ENCODE results near the gene LDLRAD4. TPM values are rescaled to one million over a fixed set of nuclear protein-coding genes. Genes with fewer than 3 reads are reported as not detected.

Gene LDLRAD4
- polyA plus RNA-seq, 1 of the 3 experiments (the other 2 are of a cell fraction): 0.16 TPM

DNA sequence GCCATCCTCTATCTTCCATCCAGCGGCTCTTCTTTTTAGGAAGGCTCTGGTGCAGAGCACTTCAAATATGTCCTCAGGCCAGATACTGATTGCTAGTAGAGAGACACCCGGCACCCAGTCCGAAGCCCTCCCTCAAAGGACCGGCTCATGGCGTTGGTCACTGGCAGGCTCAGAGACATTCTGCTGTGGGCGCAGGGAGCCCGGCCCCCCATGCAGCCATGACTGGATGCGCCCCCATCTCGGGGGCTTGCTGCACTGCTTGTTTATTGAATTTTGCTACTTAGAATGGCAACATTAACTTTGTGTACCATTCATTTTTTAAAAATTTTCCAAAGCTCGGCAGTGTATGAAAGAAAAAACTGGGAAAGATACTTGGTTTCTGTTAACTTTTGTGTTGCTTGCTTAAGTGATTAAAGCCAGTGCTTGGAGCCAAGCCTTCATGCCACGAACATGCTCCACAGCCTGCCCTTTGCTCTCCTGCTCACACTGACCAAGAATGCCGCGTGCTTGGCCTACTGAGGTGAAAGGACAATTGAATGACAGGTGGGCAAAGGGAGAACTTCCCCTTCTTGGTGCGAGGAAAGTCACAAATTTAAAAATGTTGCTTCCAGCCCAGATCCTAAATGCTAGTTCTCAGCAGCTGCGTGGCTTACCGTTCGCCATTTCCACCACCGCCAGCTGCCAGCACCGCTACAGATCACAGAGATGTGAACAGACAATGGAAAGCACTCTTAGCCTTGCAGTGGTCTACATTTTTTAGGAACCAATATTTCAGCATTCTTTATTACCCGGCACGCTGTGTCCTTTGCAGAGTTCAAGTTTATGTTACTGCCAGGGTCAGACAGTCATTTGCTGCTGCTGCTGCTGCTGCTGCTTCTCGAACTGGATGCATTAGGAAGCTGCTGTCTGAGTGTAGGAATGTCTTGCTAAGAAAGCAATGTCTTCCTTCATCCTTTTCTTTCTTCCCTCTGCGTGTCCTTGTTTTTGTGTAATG lies 431.1 kb downstream of the LDLRAD4 start:
- H3K4me2 ChIP-seq: no peak overlapping the region
- H3K36me3 ChIP-seq (replicated peaks in 1 of 2; ENCODE audit: control insufficient read depth in 1 of 2, insufficient read depth in 2 of 2, low read length in 1 of 2): no peaks in the 10 kb centered on the region
- DNase-seq: no peak
- H3K9me3 ChIP-seq: no peaks in the 10 kb centered on the region
- TF ChIP-seq FOXM1 (IDR thresholded peaks at IDR 0.05; ENCODE audit: low read depth) (no peak), RCOR1 (IDR thresholded peaks at IDR 0.05; ENCODE audit: low read length) (no peak), NFIC (IDR thresholded peaks at IDR 0.05; ENCODE audit: borderline replicate concordance) (no peak), GABPA (IDR thresholded peaks at IDR 0.05; ENCODE audit: low read depth) (no peak), EZH2phosphoT487 (IDR thresholded peaks at IDR 0.05; ENCODE audit: borderline replicate concordance, low read depth) (no peak), EP300 (IDR thresholded peaks at IDR 0.05; ENCODE audit: borderline replicate concordance in 1 of 2, low read depth in 1 of 2, low read length in 1 of 2) (no peak), NRF1 (IDR thresholded peaks at IDR 0.05; ENCODE audit: low read depth, low read length) (no peak), SIN3A (IDR thresholded peaks at IDR 0.05; ENCODE audit: borderline replicate concordance, low read depth, low read length) (no peak), YY1 (IDR thresholded peaks at IDR 0.05; ENCODE audit: low read depth) (no peak), FOXJ3 (CRISPR knock-in tag; IDR thresholded peaks at IDR 0.05) (no peak), CHD2 (IDR thresholded peaks at IDR 0.05; ENCODE audit: low read length, partially characterized antibody) (no peak), JUND (IDR thresholded peaks at IDR 0.05) (no peak), TEAD4 (IDR thresholded peaks at IDR 0.05; ENCODE audit: borderline replicate concordance, insufficient read depth) (no peak), RXRA (IDR thresholded peaks at IDR 0.05; ENCODE audit: borderline replicate concordance, low read depth) (no peak)
- TF ChIP-seq, protein P1, sequence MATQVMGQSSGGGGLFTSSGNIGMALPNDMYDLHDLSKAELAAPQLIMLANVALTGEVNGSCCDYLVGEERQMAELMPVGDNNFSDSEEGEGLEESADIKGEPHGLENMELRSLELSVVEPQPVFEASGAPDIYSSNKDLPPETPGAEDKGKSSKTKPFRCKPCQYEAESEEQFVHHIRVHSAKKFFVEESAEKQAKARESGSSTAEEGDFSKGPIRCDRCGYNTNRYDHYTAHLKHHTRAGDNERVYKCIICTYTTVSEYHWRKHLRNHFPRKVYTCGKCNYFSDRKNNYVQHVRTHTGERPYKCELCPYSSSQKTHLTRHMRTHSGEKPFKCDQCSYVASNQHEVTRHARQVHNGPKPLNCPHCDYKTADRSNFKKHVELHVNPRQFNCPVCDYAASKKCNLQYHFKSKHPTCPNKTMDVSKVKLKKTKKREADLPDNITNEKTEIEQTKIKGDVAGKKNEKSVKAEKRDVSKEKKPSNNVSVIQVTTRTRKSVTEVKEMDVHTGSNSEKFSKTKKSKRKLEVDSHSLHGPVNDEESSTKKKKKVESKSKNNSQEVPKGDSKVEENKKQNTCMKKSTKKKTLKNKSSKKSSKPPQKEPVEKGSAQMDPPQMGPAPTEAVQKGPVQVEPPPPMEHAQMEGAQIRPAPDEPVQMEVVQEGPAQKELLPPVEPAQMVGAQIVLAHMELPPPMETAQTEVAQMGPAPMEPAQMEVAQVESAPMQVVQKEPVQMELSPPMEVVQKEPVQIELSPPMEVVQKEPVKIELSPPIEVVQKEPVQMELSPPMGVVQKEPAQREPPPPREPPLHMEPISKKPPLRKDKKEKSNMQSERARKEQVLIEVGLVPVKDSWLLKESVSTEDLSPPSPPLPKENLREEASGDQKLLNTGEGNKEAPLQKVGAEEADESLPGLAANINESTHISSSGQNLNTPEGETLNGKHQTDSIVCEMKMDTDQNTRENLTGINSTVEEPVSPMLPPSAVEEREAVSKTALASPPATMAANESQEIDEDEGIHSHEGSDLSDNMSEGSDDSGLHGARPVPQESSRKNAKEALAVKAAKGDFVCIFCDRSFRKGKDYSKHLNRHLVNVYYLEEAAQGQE (IDR thresholded peaks at IDR 0.05; ENCODE audit: low read depth, low read length): no peak
- TF ChIP-seq, protein P2, sequence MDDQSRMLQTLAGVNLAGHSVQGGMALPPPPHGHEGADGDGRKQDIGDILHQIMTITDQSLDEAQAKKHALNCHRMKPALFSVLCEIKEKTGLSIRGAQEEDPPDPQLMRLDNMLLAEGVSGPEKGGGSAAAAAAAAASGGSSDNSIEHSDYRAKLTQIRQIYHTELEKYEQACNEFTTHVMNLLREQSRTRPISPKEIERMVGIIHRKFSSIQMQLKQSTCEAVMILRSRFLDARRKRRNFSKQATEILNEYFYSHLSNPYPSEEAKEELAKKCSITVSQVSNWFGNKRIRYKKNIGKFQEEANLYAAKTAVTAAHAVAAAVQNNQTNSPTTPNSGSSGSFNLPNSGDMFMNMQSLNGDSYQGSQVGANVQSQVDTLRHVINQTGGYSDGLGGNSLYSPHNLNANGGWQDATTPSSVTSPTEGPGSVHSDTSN (IDR thresholded peaks at IDR 0.05): no peak
- TF ChIP-seq, protein P3, sequence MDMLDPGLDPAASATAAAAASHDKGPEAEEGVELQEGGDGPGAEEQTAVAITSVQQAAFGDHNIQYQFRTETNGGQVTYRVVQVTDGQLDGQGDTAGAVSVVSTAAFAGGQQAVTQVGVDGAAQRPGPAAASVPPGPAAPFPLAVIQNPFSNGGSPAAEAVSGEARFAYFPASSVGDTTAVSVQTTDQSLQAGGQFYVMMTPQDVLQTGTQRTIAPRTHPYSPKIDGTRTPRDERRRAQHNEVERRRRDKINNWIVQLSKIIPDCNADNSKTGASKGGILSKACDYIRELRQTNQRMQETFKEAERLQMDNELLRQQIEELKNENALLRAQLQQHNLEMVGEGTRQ (IDR thresholded peaks at IDR 0.05; ENCODE audit: borderline replicate concordance, low read depth, low read length): no peak
- TF ChIP-seq, protein P4, sequence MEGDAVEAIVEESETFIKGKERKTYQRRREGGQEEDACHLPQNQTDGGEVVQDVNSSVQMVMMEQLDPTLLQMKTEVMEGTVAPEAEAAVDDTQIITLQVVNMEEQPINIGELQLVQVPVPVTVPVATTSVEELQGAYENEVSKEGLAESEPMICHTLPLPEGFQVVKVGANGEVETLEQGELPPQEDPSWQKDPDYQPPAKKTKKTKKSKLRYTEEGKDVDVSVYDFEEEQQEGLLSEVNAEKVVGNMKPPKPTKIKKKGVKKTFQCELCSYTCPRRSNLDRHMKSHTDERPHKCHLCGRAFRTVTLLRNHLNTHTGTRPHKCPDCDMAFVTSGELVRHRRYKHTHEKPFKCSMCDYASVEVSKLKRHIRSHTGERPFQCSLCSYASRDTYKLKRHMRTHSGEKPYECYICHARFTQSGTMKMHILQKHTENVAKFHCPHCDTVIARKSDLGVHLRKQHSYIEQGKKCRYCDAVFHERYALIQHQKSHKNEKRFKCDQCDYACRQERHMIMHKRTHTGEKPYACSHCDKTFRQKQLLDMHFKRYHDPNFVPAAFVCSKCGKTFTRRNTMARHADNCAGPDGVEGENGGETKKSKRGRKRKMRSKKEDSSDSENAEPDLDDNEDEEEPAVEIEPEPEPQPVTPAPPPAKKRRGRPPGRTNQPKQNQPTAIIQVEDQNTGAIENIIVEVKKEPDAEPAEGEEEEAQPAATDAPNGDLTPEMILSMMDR (IDR thresholded peaks at IDR 0.05): no peak
- TF ChIP-seq, protein P5, sequence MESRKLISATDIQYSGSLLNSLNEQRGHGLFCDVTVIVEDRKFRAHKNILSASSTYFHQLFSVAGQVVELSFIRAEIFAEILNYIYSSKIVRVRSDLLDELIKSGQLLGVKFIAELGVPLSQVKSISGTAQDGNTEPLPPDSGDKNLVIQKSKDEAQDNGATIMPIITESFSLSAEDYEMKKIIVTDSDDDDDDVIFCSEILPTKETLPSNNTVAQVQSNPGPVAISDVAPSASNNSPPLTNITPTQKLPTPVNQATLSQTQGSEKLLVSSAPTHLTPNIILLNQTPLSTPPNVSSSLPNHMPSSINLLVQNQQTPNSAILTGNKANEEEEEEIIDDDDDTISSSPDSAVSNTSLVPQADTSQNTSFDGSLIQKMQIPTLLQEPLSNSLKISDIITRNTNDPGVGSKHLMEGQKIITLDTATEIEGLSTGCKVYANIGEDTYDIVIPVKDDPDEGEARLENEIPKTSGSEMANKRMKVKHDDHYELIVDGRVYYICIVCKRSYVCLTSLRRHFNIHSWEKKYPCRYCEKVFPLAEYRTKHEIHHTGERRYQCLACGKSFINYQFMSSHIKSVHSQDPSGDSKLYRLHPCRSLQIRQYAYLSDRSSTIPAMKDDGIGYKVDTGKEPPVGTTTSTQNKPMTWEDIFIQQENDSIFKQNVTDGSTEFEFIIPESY (IDR thresholded peaks at IDR 0.05; ENCODE audit: borderline replicate concordance, low read depth): no peak
- no peaks in the 10 kb centered on the region for H3K27me3 ChIP-seq (ENCODE audit: insufficient read depth)
- no peaks in the 10 kb centered on the region for H4K20me1 ChIP-seq (ENCODE audit: insufficient read depth)
- 81% methylated on average over 18 of the region's 23 CpGs for WGBS (ENCODE audit: low lambda C conversion rate)
- ChIA-PET CTCF (interaction anchor here (1.0 kb wide), 1 partner anchor 91 kb away, joined by 3 read pairs; no protein-coding TSS in a partner anchor), POLR2A (no interaction called here)
- peaks cover 0 to 6% of the 10 kb centered on the region in 2 experiments; a peak in 1 of 4 replicates for H3K4me1 ChIP-seq (ENCODE audit: control insufficient read depth in 1 of 2, insufficient read depth in 2 of 2, low read depth in 1 of 2, low read length in 1 of 2)
- no peak overlapping the region for H3K4me3 ChIP-seq (ENCODE audit: low read depth in 2 of 2, low read length in 1 of 2)
- no peaks in the 10 kb centered on the region for H3K79me2 ChIP-seq (ENCODE audit: insufficient read depth)
- no peaks in the 10 kb centered on the region for H3K9me2 ChIP-seq
- no peak overlapping the region for H3K27ac ChIP-seq (ENCODE audit: low read depth in 2 of 2, low read length in 1 of 2)
- no peak overlapping the region for H2AFZ ChIP-seq (ENCODE audit: low read depth)
- no peak overlapping the region for H3K9ac ChIP-seq
- H3F3A ChIP-seq (replicated peaks; ENCODE audit: insufficient read depth): no peaks in the 10 kb centered on the region

Measured in SK-N-SH (cell line).